Stimulated activated CD4-positive, alpha-beta T cell treated with anti-CD3 and anti-CD28 coated beads, Interleukin-4, amount 100 ng/mL, for 48 hours (primary cell): Measurements from ENCODE around the gene ACAP2.

Experiments used
- DNase-seq, 2 donors: peaks; one replicate each; pipeline ENCODE4 v3.0.0-alpha.2; 2020; ENCODE audit warnings: low read depth in 2 of 2

The ACAP2 gene

GRCh38 chr3:195259475-195260279, 183.1 kb downstream of the ACAP2 start:
- DNase-seq: peak; percentile 75 to 81

- no peak for DNase-seq
Observed at GRCh38 chr3:195259154-195259474, 183.7 kb downstream of the ACAP2 start.

GRCh38 chr3:195258449-195259153, 184.2 kb downstream of the ACAP2 start:
- no peak for DNase-seq

- no peak for DNase-seq
Observed at GRCh38 chr3:195257454-195258448, 185.1 kb downstream of the ACAP2 start.

GRCh38 chr3:195256639-195257453, 186.0 kb downstream of the ACAP2 start:
- DNase-seq: no peak

- DNase-seq: no peak
Observed at GRCh38 chr3:195255571-195256501, 187.0 kb downstream of the ACAP2 start.

GRCh38 chr3:195255176-195255500, 187.7 kb downstream of the ACAP2 start:
- no peak for DNase-seq

GRCh38 chr3:195254454-195255175, 188.2 kb downstream of the ACAP2 start:
- DNase-seq: no peak

- no peak for DNase-seq
Observed at GRCh38 chr3:195253923-195254432, 188.8 kb downstream of the ACAP2 start.

- DNase-seq: no peak
Observed at GRCh38 chr3:195251336-195252065, 191.3 kb downstream of the ACAP2 start.

GRCh38 chr3:195250473-195251251, 192.2 kb downstream of the ACAP2 start:
- no peak for DNase-seq

- no peak for DNase-seq
Observed at GRCh38 chr3:195249858-195250464, 192.9 kb downstream of the ACAP2 start.

GRCh38 chr3:195249057-195249770, 193.6 kb downstream of the ACAP2 start:
- no peak for DNase-seq

GRCh38 chr3:195248281-195248680, 194.5 kb downstream of the ACAP2 start:
- DNase-seq: no peak

GRCh38 chr3:195247863-195248189, 195.0 kb downstream of the ACAP2 start:
- DNase-seq: no peak

- no peak for DNase-seq
Observed at GRCh38 chr3:195247086-195247862, 195.5 kb downstream of the ACAP2 start.
